ENCODE measurements around the gene PLXNA1.

PLXNA1 gene

DNA sequence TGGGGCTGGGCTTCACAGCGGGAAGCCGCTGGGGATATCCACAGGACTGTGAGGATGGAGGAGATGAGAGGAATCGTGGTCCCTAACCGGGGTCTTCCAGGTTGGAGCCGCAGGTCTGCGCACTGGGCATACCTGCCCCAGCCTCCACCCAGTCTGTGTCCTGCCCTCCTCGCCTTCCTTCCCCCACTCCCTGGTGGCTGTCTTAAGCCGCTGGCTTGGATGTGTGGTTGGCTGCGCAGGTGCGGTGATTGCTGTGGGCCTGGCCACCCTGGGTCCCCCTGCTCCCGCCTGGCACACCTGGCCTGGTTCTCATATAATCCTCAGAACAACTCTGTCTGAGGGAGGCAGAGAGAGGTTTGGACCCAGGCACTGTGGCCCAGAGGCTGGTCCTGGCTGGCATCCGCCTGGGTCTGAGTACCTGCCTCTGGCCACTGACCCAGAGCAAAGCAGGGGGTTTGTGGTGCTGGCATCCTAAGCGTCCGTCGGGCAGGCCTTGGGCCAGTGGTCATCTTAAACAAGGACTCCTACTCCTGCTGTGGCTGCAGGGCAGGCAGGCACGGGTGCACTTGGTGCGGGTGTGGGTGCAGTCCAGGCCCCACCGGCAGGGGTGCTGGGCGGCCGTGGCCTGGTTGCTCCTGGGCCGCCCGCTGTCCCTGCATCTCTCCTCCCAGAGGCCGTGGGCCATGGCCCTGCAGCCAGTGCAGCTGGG, 18.7 kb downstream of the PLXNA1 start:
- ChIA-PET CTCF (interaction anchor here (1.0 kb wide), 1 partner anchor 17 kb away, joined by 3 read pairs; no protein-coding TSS in a partner anchor), POLR2A (no interaction called here)
- no peak for DNase-seq (ENCODE audit: extremely low spot score)
- TF ChIP-seq, protein P1, sequence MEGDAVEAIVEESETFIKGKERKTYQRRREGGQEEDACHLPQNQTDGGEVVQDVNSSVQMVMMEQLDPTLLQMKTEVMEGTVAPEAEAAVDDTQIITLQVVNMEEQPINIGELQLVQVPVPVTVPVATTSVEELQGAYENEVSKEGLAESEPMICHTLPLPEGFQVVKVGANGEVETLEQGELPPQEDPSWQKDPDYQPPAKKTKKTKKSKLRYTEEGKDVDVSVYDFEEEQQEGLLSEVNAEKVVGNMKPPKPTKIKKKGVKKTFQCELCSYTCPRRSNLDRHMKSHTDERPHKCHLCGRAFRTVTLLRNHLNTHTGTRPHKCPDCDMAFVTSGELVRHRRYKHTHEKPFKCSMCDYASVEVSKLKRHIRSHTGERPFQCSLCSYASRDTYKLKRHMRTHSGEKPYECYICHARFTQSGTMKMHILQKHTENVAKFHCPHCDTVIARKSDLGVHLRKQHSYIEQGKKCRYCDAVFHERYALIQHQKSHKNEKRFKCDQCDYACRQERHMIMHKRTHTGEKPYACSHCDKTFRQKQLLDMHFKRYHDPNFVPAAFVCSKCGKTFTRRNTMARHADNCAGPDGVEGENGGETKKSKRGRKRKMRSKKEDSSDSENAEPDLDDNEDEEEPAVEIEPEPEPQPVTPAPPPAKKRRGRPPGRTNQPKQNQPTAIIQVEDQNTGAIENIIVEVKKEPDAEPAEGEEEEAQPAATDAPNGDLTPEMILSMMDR (IDR thresholded peaks at IDR 0.05; ENCODE audit: control extremely low read depth, extremely low read depth, low read depth, missing control alignments) = no peak

DNA sequence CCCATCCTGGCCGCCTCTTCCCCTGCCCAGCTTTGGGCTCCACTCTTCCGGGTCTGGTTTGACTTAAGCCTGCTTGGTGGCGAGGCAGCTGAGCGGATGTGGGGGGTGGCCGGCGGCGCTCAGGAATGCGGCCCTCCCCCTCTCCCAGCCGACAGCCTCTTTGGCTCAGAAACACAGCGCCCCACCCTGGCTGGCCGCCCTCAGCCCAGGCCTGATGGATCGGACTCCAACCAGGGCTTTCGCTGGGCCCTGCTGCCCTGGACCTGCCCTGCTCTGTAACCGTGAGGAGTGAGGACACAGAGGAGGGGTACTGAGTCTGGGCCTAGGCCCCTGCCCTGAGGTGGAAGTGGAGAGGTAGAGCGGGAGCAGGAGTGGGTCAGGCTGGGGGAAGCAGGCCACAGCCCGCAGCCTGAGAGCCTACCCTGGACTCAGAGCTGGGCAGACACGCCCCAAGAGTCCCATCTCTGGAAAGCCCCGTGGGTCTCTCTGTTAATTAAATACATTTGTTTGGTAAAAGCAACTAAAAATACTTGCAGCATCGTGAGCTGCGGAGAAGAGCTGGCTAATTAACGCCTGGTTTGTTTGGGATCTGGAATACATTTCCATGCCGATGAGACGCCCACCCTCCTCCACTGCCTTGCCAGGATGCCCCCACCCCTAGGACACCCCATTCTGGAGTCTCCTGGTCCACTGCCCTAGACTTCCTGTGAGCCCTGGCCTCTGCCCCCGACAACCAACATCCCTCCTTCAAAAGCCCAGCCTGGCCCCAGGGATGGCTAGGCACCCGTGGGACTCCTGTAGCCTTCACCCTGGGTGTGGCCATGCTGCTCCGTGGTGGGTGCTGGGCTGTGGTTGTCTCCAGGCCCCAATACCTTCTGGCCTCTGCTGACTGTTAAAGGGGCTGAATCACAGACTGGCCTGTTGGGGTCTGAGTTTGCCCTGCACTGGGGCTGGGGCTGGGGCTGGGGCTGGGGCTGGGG, 19.6 kb downstream of the PLXNA1 start:
- ChIA-PET CTCF (no interaction called here), POLR2A (no interaction called here)
- TF ChIP-seq, protein P1 (IDR thresholded peaks at IDR 0.05; ENCODE audit: control extremely low read depth, extremely low read depth, low read depth, missing control alignments) = no peak
- DNase-seq (ENCODE audit: extremely low spot score) = peak; percentile 43

DNA sequence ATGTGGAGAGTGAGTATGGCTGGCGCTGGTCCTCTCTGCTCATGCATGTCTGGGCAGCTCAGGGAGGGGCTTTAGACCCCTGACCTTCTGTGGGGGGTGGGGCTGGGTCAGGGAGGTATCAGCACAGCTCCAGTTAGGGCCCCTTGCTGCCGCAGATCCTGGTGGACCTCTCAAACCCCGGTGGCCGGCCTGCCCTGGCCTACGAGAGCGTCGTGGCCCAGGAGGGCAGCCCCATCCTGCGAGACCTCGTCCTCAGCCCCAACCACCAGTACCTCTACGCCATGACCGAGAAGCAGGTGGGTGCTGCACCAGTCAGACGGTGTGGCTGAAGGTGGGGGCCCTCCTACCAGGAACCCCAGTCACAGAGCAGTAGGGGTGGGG, 20.2 kb downstream of the PLXNA1 start:
- ChIA-PET POLR2A (no interaction called here), CTCF (interaction anchor here (1.0 to 1.7 kb wide), 2 partner anchors 20 to 444 kb away, joined by 3 to 6 read pairs; partner anchors contain the start of gene PLXNA1)
- no peak for DNase-seq (ENCODE audit: extremely low spot score)
- TF ChIP-seq, protein P1 (IDR thresholded peaks at IDR 0.05; ENCODE audit: control extremely low read depth, extremely low read depth, low read depth, missing control alignments) = no peak

- no peak for DNase-seq (ENCODE audit: extremely low spot score)
- CTCF ChIA-PET = interaction anchor here (1.0 to 1.7 kb wide), 2 partner anchors 21 to 443 kb away, joined by 3 to 6 read pairs; partner anchors contain the start of gene PLXNA1
- POLR2A ChIA-PET = no interaction called here
- TF ChIP-seq, protein P1 (IDR thresholded peaks at IDR 0.05; ENCODE audit: control extremely low read depth, extremely low read depth, low read depth, missing control alignments) = no peak
These were observed 20.8 kb downstream of the PLXNA1 start for GRCh38 chr3:127003601-127004280.

- no peak for DNase-seq (ENCODE audit: extremely low spot score)
- TF ChIP-seq, protein P1 (IDR thresholded peaks at IDR 0.05; ENCODE audit: control extremely low read depth, extremely low read depth, low read depth, missing control alignments) = no peak
- CTCF ChIA-PET = interaction anchor here (1.7 kb wide), 1 partner anchor 22 kb away, joined by 6 read pairs; the partner anchor contains the start of gene PLXNA1
- POLR2A ChIA-PET = no interaction called here
These were observed 21.9 kb downstream of the PLXNA1 start for GRCh38 chr3:127004641-127005397.
